HG02840 (cell line): ENCODE results near the gene CARMIL1.

Experiments used
- ATAC-seq: cut with Tn5 transposase; IDR thresholded peaks from one replicate; pipeline ENCODE4 v1.9.1; 2021; ENCODE audit warnings: mild to moderate bottlenecking, moderate library complexity, moderate number of reproducible peaks; ENCODE audit not compliant: unreplicated experiment, low FRiP score

The CARMIL1 gene

DNA sequence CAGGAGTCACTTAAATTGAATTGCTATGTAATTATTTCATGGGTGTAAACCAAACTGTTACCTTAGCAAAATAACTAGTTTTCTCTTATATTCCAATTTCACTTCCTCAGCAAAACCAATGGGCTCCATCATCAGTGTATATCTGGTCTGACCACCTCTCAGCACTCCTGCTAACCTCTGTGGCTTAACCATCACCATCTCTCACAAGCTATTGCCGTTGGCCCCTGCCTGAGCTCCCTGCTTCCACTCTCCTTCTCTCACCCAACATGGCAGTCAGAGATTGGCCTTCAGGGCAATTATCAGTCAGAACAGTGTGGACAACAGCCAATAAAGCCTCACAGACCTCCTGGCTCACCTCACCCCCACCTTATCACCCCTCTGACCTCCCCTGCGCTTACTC, 124.0 kb downstream of the CARMIL1 start:
- no peak for ATAC-seq

DNA sequence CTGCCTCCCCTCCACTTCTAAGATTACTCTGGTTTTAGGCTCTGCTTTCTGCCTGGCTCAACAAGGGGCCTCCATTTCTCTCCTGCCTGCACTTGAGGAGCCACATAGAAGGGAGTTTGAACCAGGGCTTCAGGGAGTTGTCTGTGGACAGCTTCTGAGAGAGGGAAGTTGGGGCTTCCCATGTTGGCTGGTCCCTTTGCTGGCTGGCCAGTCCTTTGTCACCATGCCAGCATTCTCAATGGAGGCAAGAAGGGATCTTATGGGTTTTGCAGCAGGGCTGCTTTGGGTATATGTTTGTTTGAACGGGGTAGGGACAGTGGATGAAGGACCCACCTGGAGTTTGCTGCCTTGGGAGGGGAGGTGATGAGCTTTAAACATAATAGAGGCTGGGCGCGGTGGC, 124.9 kb downstream of the CARMIL1 start:
- no peak for ATAC-seq

DNA sequence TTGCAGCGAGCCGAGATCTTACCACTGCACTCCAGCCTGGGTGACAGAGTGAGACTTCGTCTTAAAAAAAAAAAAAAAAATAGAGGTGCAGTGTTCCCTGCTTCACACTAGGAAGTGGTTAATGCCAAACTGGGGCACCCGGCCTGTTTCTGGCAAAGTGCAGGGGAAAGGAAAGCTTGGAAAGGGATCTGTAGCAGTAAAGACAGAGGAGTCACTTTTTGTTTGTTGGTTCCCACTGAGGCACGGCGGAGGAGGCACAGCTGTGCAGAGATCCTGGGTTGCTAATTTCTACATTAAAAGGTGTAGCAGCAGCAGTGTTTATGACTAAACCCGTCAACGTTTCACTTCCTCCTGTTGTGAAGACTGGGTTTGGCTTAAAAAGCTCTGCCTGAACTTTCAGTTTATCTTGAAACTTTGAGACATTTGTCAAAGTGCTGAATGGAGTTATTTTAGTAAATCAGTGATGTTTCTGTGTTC, 125.6 kb downstream of the CARMIL1 start:
- ATAC-seq: peak; percentile 83

DNA sequence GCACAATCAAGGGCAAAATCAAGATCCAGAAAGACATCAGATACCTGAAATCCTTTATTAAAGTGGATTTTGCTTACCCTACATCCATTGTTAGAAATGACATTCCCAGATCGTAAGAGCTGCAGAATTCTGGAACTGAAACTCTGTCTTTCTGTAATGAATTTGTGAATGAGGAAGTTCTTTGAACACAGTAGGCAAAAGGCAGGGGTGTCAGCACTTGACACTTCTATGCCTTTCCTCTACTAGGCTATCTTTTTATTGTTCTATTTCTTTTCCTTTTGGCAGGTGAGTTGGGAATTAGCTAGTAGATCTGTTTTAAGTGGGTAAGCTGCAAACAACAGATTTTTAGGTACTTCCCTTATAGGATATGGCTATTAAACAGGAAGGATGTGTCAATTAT, 126.3 kb downstream of the CARMIL1 start:
- ATAC-seq: no peak

DNA sequence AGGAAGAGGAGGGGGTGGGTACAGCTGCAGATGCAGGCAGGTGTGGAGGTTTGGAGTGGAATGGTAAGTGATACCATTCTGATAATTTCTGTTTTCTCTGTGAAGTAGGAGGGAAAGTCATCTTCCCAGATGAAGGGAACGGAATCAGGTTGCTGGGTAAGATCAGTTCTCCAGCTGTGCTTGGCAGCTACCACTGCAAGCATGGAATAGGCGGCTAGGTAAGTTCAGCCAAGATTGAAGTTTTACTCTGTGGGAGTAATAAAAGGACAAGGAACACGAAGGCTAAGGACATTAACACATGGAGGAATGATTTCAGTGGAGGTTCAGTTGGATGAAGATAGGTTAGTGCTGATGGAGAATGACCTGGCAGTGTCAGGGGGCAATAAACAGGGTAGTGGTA, 128.3 kb downstream of the CARMIL1 start:
- no peak for ATAC-seq

DNA sequence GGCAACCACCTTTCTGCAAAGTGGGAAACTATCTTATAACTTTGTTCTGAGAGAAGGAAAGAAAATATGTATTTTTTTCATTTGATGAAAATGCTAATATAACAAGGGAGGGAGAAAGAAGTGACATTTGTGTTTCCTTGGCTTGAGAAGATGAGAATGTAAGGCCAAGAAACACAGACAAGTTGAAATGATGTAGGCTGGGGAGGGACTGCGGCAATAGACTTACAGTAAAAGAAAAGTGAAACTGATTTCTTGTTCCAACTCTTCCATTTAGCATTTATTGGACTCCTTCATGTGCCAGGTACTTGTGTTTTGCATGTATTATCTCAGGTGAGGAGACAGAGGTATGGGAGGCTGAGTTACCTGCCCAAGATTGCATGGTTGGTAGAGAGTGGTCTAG, 130.9 kb downstream of the CARMIL1 start:
- ATAC-seq: no peak

DNA sequence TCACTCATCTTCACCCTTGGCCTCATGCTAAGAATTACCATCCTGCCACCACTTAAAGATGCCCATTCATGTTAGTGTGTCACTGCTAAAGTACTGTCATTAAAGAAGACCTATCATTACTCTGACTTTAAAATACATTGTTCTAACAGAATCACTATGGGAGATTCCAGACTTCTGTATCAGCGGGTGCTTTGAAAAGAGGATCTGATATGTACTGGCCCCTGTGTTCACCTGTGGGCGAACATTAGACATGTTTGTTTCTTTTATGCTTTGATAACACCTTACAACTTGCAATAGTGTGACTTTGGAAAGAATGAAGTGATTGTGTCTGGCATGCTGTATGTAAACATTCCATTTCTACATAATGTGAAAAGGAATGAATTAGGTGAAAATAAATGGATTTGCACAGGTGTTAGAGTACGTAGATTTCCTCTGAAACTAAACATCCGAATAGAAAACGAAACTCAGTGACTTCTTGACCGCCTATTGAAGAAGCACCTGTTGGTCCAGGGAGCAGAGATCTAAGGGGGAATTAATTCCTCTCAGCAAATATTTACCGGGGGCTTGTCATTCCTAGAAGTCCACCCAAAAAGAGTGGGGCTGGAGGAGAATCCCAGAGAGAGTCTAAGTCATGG, 132.3 kb downstream of the CARMIL1 start:
- ATAC-seq: no peak

DNA sequence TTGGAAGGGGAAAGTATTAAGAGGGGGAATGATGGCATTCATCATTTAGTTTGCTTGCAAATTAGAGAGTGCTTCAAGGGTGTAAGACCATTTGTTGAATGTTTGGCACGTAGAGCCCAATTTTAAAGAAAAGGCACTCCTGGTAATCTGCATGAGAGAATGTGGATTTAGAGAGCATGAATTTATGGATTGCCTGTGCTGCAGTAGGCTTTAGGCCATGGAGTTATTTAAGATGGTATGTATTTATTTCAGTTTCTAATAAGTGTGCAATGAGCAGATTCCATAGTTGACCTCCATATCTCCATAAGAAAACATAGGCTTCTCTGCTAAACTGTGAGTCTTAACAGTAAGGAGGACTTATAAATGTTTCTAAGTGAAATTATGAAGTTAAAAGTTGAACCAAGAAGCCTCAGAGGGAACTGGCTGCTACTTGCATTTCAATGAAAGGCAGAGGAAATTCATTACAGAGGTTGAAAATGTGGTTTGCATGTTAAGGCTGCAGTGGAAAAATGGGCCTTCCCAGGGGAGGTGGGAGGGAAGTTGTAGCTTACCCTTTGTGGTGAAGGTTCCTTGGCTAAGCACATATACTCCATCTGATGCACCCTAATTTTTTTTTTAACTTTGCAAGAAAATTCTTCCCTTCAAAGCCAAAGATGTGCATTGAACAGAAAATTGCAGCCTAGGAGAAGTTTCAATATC, 134.2 kb downstream of the CARMIL1 start:
- no peak for ATAC-seq

DNA sequence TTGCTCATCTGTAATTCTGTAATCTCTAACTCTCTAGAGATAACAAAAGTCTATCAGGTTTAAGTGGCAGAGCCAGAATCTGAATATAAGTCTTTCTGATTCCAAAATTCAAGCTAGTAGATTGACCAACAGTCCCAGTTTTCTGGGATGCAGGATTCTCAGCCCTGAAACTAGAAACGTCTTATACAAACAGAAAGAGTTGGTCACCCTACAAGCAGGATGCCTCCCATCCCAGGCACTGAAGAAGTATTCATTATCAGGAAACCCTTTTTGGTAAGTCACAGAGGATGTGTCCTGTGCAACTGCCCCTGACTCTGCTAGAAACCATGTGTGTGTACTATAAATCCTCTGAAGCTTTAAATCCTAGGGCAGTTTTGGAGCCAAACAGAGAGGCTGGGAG, 135.0 kb downstream of the CARMIL1 start:
- ATAC-seq: no peak

DNA sequence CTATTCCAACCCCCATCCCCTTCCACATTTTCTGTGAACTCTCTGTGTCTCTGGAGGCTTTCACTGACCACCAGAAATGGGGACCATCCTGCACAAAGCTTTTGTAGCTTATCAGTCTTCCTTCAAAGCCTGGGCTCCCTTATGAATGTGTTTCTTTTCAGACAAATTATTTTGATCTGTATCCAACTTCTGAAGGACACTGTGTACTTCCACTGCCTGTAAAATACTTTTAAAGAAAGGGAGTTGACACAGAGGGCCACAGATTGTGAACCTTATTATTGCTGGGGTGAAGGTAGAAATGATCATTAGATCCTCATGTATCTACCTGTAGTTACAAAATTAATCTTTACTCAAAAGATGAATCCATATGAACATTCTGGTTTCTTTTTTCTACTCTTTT, 135.6 kb downstream of the CARMIL1 start:
- ATAC-seq: no peak

DNA sequence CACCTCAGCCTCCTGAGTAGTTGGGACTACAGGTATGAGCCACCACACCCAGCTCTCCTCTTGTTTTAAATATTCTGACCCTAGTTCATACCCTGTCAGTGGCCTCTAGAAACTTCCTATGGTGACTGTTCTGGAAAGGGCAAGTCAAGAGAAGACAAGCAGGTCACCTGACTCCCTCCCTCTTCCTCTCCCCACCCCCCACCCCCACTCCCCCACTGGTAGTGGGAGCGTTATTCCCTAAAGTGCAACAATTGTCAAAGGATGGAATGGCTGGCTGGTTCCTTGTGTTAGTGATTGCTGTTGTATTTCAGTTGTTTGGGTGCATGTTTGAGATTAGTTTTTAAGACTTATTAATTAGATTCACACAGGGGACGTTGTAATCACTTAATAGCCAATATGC, 136.1 kb downstream of the CARMIL1 start:
- no peak for ATAC-seq

DNA sequence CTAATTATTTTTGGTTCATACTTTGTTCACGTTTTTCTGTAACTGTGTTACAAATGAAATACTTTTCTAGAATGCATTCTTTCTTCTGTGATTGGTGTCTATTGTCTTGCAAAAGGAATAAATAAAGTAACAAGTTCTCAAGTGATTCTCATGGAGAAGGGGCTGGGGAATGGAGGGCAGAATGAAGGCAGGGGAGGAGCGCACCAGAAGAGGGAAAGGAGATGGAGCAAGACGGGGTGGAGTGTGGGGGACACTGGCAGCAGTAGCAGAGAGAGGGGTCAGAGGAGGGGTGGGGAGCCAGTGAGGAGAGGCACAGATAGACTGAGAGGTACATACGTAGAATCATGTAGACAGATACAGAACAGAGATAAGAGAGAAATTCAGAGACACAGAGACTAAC, 136.5 kb downstream of the CARMIL1 start:
- no peak for ATAC-seq

DNA sequence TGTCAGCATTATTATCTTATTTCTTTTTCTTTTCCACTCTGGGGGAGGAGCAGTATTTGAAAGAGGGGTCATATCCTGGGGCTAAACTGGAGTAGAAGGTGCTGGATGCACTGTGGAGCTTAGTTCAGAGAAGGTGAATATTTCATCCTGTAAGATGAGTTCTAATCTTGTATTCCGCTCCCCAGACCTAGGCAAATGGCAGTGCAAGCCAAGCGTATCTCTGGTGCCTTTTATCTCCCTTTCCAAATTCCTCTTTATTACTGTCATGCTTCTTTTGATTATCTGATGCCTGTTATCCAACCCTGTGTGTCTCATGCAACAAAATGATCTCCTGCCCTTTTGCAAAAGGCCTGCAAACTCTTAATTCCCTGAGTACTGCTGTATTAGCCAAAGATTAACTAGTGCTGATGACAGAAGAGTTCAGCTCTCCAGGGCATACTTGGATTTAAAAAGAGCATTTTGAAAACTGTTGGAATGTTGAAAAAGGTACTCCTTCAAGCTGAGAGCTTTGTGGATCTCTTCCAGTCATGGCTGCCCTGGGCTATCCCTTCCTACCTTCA, 138.0 kb downstream of the CARMIL1 start:
- ATAC-seq: no peak

DNA sequence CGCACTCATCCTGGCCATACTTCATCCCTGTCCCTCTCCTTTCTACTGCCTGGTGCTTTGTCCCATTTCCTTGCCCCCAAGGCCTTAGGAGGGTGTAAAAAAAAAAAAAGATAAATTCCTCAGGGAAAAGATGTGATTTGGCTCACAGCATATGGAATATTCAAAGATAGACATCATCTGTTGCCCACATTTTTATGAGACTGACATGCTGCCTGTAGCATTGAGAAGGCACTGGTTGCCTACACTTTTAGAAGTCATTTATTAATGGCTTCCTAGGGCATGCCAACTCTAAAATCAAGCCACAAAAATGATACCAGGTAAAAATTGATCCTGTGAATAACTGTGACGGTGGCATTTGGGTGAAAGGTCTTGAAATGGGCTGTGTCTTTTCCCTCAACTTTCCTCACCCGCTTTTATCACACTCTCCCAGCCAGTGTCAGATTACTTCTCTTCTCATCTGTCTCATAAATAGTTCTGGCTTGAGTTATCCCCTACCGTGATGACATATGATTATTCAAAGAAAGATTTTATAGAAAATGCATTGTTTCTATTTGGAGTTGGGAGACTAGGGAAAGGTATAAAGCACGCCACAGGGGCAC, 139.4 kb downstream of the CARMIL1 start:
- no peak for ATAC-seq

DNA sequence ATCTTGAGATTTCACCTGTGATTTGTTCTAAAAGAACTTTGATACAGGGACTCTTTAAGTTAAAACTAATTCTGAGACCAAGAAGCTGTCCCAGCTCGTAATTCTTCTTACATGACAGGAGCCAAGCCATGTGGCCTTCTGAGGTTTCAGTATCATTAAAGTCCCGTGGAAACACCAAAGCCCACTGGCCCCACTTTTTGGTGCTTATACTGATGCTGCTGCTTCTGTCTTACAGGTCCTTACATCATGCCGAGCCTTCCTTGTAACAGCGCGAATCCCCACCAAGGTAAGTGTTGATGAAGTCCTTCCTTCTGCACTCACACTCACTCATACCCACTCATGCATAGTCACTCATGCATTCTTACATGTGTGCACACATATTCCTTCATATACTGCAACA, 140.7 kb downstream of the CARMIL1 start:
- no peak for ATAC-seq

DNA sequence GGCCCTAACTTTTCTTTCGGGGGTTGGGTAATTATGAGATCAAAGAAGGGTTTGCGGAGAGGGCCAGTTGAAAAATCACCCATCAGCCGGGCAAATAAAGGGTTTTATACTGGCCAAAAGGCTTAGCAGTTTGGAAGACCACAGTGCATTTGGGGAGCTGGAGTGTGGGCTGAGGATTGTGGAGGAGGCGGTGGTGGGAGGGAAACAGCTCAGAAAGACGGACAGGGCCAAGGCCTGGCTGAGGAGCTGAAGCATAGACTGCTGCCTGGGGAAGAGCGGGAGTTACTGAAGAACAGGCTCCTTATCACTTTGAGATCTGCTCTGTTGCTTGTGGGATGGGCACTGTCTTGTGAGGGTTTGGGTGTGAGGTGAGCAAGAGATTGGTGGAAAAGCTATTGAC, 144.2 kb downstream of the CARMIL1 start:
- ATAC-seq: no peak

DNA sequence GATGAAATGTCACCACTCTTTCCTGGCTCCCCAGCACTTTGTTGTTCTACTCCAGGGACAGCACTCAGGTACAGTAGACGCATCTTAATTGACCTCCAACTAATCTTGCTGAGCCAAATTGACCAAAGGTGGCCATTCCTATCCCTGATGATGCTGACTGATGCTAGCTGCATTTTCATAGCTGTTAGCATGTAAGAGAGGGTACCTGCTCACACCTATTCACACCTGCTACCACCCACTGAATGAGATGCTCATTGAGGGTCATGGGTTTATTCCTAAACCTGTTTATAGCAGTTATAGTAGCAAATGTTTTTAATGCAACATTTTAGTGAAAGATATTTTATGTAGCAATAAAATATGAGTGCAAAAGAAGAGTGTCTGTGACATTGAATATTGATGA, 145.1 kb downstream of the CARMIL1 start:
- ATAC-seq: no peak

DNA sequence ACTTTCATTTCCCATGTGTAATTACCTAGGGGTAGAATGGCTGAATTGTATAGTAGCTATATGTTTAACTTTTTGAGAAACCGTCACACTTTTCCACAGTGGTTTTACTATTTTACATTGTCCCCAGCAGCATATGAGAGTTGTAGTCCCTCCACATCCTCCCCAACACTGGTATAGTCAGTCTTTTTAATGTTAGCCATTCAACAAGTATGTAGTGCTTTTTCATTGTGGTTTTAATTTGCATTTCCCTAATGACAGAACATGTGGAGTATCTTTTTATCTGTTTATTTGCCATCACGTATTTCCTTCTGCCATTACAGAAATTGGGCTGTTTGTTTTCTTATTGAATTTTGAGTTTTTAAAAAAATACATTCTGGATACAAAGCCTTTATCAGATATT, 148.4 kb downstream of the CARMIL1 start:
- no peak for ATAC-seq

DNA sequence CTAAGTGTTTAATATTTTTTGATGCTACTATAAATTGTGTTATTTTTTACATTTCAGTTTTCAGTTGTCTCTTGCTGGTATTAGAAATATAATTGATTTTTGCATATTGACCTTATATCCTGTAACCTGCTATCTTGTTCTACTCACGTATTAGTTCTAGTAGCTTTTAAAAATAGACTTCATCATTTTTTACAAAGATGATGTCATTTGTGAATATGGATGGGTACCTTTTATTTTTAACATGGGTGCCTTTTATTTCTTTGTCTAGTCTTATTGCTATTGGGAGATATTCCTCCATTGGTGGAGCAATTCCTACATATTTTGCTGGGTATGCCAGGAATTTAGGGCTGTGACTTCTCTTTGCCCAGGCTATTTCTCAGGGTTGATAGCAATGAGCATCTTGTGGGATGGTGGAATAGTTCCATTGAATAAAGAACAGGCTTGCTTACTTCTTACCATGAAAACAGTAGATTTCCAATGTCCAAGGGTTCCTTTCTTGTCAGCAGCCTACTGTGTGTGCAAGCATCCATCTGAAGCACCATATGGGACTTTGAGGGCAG, 149.7 kb downstream of the CARMIL1 start:
- ATAC-seq: no peak

DNA sequence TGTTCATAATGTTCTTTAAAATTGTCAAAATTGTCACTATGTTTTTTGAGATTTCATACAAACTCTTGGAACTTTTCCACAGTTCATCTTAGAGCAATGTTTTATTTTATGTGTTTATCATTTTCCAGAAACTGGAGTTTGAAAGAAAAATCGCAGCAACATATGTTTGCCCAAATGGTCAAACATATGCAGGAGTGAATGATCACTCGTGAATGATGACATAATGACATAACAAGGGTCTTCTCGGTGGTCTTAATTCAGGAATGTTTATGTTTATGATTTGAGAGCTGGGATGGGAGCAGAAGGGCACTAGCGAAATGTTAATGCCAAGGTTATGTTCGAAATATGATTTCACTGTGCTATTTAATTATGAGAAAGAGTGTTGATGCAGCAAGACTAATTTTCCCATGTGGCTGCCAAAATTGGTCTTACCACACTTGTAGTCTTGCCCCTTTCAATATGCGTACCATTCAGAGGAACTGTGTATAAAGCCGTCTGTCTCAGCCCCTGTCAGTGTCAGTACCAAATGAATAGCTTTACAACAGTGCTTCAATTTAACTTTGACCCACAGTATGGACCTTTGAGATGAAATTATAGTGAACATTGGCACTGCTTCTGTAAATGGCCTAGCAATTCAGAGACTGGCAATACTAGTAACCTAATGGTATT, 152.3 kb downstream of the CARMIL1 start:
- ATAC-seq: no peak

DNA sequence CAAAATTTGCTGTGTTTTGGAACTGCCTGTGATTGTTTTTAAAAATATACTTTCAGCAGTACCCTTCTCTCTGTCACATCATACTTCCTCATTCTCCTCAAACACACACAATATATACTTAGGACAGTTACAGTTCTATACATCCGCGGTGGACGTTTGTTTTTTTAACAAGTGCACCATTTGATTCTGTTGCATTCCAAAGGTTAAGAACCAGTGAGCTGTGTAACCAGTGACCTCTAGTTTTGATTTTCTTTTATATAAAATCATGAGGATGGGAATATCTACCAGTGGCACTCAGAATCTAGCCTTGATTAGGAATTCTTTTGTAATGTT, 152.8 kb downstream of the CARMIL1 start:
- ATAC-seq: no peak
